ENCODE measurements around the gene ZNF835. TPM values are rescaled to one million over a fixed set of nuclear protein-coding genes. Genes with fewer than 3 reads are reported as not detected.
A peak's percentile ranks its signal among the peaks of the same experiment; 100 is the strongest.

The ZNF835 gene
- total and polyA plus RNA-seq, 2 of the 13 experiments (the other 11 are each of a cell fraction or from before 2014, with no cell fraction given): not detected

- TF ChIP-seq HNF1A (IDR thresholded peaks at IDR 0.05; ENCODE audit: low read depth) (no peak), HNF1A (CRISPR knock-in tag; IDR thresholded peaks at IDR 0.05; ENCODE audit: borderline replicate concordance) (peak; percentile 74), REST (IDR thresholded peaks at IDR 0.05; ENCODE audit: borderline replicate concordance in 1 of 2, low read depth in 1 of 2, low read length in 2 of 2) (peak in 1 of 2 experiments; percentile 100), ERF (CRISPR knock-in tag; IDR thresholded peaks at IDR 0.05) (peak; percentile 100), ZNF333 (CRISPR knock-in tag; IDR thresholded peaks at IDR 0.05; ENCODE audit: borderline replicate concordance) (peak; percentile 100), ZGPAT (CRISPR knock-in tag; IDR thresholded peaks at IDR 0.05) (peak; percentile 96), ZBTB37 (CRISPR knock-in tag; IDR thresholded peaks at IDR 0.05) (peak; percentile 96), BRF2 (CRISPR knock-in tag; IDR thresholded peaks at IDR 0.05) (peak; percentile 89), SOX6 (IDR thresholded peaks at IDR 0.05) (no peak), SOX6 (CRISPR knock-in tag; IDR thresholded peaks at IDR 0.05) (peak; percentile 59), NPAS2 (CRISPR knock-in tag; IDR thresholded peaks at IDR 0.05; ENCODE audit: borderline replicate concordance) (peak; percentile 69; the same call in 1 of the 2 replicates), KDM4B (CRISPR knock-in tag; IDR thresholded peaks at IDR 0.05) (peak; percentile 100), DMAP1 (CRISPR knock-in tag; IDR thresholded peaks at IDR 0.05) (peak; percentile 90; the same call in 1 of the 2 replicates)
Observed at GRCh38 chr19:56637976-56638555, 33.5 kb downstream of the ZNF835 start (continued).
